HG03521 (cell line): ENCODE results near the gene GYG1.
"Not testable (repeated sequence)": the region's sequence is repeated elsewhere in the genome, so short reads cannot be mapped to it uniquely, and the experiment has no call there.

Experiments
- ATAC-seq: cut with Tn5 transposase; IDR thresholded peaks from one replicate; pipeline ENCODE4 v1.9.1; 2021; ENCODE audit warnings: mild to moderate bottlenecking, moderate library complexity; ENCODE audit not compliant: unreplicated experiment

The GYG1 gene

DNA sequence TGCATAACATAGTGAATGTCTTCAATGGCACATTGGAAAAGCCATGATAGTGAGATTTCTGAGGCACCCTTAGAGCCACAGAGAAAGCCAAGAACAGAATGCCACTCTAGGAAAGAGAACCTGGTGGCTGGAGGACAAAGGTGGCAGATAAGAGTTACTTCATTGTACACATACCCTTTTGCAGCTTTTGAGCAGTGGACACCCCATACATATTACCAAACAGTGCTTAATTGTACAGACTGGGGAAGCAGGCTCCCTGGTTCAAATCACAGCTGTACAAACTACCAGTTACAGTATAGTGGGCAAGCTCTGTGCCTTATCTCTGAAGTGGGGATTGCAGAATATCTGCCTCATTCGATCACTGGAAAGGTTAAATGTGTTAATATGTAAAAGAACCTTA lies 10.1 kb upstream of the GYG1 start:
- no peak for ATAC-seq

- ATAC-seq, result not testable (repeated sequence)
Observed at GRCh38 chr3:148987551-148987950, 3.8 kb upstream of the GYG1 start.

- no peak for ATAC-seq
Observed at GRCh38 chr3:148990236-148990635, 1.1 kb upstream of the GYG1 start.

- ATAC-seq, result peak; percentile 18
Observed at GRCh38 chr3:148992027-148992634, 791 bp downstream of the GYG1 start.

DNA sequence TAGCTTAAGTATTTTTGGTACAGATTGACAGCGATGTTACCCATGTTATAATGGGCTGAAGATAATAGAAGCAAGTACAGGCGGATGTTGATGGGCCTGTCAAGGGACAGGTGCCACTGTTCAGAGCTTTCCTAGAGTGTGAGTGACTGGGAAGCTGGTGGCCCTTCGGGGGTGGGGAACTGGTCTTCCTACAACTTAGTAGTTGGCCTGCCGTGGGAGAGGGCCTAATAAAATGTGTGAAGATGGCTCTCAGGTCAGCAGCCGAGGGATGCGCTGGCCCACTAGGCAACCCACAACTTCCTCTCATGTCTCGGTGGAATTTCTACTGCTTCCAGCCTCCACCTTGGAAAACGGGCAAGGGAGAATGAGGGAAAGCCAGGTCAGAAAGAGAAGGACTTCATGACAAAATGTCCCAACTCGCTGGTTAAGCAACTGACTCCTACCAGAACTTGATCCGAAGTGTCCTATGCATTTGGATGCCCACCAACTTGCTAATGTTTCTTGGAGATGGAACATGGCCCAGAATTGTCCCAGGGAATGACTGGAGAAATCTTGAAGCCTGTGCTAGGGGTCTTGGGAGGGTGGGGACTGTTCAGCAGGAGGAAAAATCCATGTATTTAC lies 1.4 kb downstream of the GYG1 start:
- ATAC-seq, result no peak

DNA sequence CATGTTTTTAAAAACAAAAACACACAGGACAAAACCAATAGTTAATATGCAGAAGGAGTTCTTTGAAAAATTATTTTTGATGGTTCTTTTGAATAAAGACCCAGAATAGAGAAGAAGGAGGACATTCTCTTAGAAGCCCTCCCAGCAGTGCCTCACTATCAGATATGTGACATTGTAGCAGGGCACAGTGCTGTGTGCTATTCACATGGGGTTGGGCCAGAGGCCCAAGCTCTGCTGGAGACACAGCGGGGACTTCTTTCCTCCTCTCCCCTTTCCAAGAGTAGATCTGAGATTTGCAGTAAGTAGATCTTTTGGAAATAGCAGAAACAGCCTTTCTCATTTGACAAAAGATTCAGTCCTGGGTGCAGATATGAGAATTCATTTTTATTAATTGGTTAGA lies 6.3 kb downstream of the GYG1 start:
- ATAC-seq, result no peak

GRCh38 chr3:148998297-148998696 lies 7.0 kb downstream of the GYG1 start:
- no peak for ATAC-seq

DNA sequence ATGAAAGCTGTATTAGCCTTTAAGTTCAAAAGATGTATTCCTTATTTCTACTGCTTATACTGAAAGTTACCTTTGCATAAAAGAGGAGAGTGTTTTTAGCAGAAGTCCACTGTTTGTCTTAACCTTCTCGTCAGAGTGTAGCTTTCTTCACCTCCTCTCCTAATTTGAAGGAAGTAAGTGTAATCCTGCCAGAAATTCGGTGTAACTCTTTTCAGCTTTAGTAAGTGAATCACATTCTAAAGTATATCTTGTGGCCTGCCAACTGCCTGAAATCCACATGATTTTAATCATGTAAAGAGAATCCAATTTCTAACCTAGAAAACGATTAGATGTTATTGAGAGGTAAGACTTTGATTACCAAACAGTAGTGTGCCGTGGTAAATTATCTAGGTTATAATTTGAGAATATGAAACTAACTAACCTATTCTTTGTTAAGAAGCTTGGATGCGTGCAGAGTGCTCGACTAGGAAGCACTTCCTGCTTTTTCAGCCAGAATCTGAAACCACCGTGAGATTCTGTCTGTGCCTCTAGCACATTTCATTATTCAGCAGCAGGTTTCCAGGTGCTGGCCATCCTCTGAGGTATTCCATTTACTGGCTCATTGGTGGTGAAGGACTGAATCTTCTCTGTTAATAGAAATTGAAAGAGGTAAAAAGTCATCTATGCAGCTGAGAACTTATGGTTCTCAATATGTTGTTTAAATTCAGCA lies 7.5 kb downstream of the GYG1 start:
- ATAC-seq, result peak; percentile 44

DNA sequence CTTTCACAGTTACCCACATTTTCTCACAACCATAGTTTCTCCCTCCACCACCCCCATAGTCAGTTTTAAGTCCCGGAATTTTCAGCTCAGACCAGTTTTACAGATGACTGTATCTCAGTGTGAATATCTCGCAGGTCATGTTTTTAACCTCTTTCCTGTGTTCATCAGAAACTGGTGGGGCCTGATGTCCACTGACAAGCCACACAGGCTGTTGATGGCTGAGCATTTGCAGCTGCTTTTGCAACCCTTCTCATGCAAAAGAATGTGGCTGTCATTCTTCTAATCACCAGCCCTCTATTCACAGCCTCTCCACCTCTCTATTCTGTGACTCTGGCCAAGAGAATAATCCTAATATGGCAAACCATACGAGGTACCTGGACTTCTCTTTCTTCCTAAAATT lies 8.5 kb downstream of the GYG1 start:
- ATAC-seq, result peak; percentile 37

DNA sequence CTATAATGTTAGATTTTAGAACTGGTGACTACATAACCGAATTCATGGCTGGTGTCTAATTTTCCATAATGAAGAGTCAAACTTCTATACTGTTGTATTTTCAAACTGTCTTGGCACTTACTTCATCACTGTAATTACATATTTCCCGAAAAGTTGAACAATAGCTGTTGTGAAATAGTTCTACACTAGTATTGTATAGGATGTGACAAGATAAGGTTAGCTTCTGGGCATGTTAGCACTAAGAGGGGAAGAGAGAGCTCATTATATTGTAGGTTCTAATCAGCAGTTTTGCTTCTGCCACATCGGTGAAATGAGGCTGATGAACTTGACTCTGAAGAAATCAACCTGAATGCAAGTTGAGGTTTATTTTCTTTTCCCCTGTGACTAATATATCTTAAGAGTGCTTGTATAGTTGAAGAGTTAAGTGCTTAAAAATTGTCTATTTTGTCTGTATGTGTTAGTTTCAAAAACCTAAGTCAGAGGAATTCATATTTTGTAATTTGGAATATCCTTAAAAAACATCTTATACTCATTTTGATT lies 8.9 kb downstream of the GYG1 start:
- ATAC-seq, result no peak

DNA sequence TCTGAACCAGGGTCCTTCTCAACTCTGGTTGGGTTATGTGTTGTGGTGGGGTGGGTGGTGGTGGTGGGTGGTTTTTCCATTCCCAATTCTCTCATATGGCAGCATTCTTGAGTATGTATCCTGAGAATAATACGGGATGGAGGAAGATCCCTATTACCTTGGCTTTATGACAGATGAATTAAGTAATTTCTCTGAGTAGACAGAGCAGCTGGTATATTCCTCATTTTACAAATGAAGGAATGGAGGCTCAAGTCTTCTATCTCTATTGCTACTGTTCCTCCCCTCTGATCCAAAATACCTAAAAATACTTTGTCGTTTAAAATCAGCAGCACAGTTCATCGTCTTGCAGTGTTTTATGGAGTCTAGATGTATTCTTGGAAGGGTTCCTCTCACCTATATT lies 10.4 kb downstream of the GYG1 start:
- no peak for ATAC-seq

DNA sequence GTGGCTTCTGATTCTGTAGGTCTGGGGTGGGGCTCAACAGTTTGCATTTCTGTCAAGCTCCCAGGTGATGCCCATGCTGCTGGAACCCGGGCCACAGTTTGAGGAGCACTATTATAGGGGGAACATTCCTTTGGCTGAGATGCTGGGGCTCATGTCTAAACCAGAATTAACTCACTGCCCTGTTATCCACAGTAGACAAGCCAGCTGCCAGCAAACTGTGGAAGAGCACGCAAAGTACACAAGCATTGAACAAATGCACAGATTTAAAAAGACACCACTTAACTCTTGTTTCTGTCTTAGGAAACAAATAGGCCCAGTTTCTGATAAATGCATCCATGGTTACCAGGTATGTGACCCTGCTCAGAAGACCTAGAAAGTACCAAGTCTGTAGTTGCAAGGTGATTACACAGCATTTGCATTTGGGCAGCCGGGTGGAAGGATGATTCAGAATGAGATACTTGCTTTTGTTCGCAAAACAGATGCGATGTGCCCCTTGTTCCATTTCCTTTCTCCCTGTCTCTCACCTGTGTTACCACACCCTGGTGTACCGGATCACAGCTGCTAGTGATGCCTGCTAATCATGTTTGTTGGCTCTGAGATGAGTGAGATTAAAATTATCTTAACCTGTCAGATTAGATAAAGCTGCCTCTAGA lies 12.4 kb downstream of the GYG1 start:
- ATAC-seq, result peak; percentile 71

DNA sequence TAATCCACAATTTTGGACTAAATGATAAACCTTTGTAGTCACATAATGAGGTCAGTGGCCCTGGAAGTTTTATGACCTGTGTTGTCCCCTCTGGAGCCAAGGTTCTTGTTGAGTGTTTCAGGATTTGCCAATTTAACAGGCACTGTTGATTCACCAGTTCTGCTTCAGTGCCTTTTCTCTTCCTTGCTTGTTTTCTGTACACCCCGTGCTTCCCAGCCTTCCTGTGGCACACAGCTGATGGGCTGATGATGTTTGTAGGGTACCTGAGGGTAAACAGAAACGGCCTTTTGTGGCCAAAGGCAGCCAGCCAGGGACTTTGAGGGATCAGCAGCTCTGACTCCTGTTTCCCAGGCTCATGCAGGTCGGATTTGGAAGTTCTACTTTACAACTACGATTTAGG lies 13.3 kb downstream of the GYG1 start:
- ATAC-seq, result no peak

DNA sequence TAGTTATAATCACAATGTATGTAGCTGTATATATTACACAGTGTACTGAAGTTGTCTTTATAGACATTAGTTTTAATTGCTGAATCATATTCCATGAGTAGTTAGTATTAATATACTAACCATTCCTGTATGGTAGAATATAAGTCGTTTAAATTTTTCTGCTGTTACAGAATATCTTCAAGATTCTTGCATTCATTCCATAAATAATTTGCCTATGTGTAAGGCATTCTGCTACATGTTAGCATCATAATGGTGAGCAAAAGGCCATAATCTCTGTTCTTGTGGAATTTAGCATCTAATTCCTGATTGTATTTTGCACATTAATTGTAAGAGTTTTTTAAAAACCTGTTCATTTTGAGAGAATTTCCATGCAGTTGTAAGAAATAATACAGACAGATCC lies 14.1 kb downstream of the GYG1 start:
- ATAC-seq, result no peak

DNA sequence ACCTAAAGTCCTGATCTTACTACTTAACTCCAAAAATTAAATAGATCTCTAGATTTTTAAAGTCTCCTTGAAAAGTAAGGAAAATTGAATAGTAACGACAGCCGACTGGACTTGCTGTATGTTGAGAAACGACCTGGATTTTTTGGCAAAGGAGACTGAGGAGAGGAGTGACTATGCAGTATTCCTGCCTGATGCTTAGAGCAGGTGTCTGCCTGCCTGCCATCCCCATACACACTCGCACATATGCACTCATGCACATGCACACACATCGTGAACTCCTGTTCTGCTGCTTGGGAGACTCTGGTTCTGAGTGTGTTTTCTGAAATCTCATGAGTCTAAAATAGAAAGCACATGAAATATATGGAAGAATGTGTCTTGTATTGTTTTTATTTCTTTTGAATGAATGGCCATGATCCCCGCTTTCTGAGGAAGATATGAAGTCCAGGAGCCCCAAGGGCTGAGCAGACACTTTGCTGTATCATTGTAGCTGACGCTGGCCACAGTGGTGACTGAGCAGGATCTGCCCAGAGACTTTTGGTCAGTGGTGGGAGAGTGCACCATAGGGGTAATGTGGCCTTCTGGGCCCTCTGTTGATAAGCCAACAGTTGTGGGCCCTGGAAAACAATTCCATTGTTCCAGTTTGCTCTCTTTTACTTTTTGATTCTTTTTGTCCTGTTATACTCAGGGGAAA lies 16.4 kb downstream of the GYG1 start:
- ATAC-seq, result no peak

GRCh38 chr3:149009732-149010131 lies 18.4 kb downstream of the GYG1 start:
- peak; percentile 75 for ATAC-seq

DNA sequence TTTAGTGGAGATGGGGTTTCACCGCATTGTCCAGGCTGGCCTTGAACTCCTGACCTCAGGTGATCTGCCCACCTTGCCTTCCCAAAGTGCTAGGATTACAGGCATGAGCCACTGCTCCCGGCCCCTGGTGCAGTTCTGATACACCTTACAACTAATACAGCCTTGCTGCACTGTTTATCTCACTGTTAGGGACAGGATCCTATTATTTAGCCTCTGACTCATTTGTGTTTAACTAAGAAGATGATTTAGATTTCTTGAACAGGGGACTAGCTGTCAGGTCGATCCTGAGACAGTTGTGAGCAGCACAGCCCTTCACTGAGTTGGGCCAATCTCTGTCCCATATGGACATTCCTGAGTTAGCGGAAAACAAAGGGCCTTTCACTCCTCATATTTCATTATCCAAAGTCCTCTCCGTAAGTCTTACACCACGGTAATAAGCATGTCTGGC lies 19.2 kb downstream of the GYG1 start:
- no peak for ATAC-seq

GRCh38 chr3:149010966-149011365 lies 19.6 kb downstream of the GYG1 start:
- no peak for ATAC-seq

- ATAC-seq, result no peak
Observed at GRCh38 chr3:149011676-149012075, 20.3 kb downstream of the GYG1 start.

GRCh38 chr3:149013726-149014125 lies 22.4 kb downstream of the GYG1 start:
- ATAC-seq, result no peak

GRCh38 chr3:149015393-149015792 lies 24.1 kb downstream of the GYG1 start:
- ATAC-seq, result no peak
